ENCODE results near the gene OTOP3.

GRCh38 chr17:74951065-74951464, 15.4 kb downstream of the OTOP3 start:
- TF ChIP-seq CTCF (IDR thresholded peaks at IDR 0.05) (no peak), POLR2A (IDR thresholded peaks at IDR 0.05) (no peak)

All from esophagus squamous epithelium (tissue), 4 donors.